Measurements from ENCODE around the gene FAM169A. TPM values are rescaled to one million over a fixed set of nuclear protein-coding genes. Genes with fewer than 3 reads are reported as not detected.

The FAM169A gene
- total and polyA plus RNA-seq, 10 of the 15 experiments (the other 5 are each of a cell fraction or from before 2014, with no cell fraction given): 0.37 to 15.4 (median 4.7) TPM

- TF ChIP-seq HSF1 (IDR thresholded peaks at IDR 0.05; ENCODE audit: low read depth, low read length): no peak
- TF ChIP-seq BCL3 (IDR thresholded peaks at IDR 0.05; ENCODE audit: borderline replicate concordance, insufficient read depth, low read depth, low read length, poor library complexity, severe bottlenecking): no peak
- no peak for TF ChIP-seq FOXK2 (IDR thresholded peaks at IDR 0.05)
- no peak for TF ChIP-seq CEBPZ (IDR thresholded peaks at IDR 0.05; ENCODE audit: low read depth, low read length)
- TF ChIP-seq SIN3A (IDR thresholded peaks at IDR 0.05; ENCODE audit: low read depth, low read length): no peak
- no peak for TF ChIP-seq RUNX3 (IDR thresholded peaks at IDR 0.05; ENCODE audit: low read length)
Observed at GRCh38 chr5:74778609-74779008, 87.6 kb downstream of the FAM169A start (continued).
